ENCODE measurements around the gene ABCC3.

ABCC3 gene

GRCh38 chr17:50684612-50685333 is 50.1 kb downstream of the ABCC3 start:
- DNase-seq (ENCODE audit: low read depth in 2 of 2), result no peak

- DNase-seq (ENCODE audit: low read depth in 2 of 2), result no peak
Measured at GRCh38 chr17:50685334-50685665, 50.6 kb downstream of the ABCC3 start.

- no peak for DNase-seq (ENCODE audit: low read depth in 2 of 2)
Measured at GRCh38 chr17:50685691-50686493, 51.2 kb downstream of the ABCC3 start.

GRCh38 chr17:50686494-50687199 is 52.0 kb downstream of the ABCC3 start:
- DNase-seq (ENCODE audit: low read depth in 2 of 2), result no peak

- DNase-seq (ENCODE audit: low read depth in 2 of 2), result no peak
Measured at GRCh38 chr17:50687200-50688066, 52.8 kb downstream of the ABCC3 start.

- no peak for DNase-seq (ENCODE audit: low read depth in 2 of 2)
Measured at GRCh38 chr17:50688245-50688644, 53.6 kb downstream of the ABCC3 start.

GRCh38 chr17:50689251-50689650 is 54.6 kb downstream of the ABCC3 start:
- DNase-seq (ENCODE audit: low read depth in 2 of 2), result no peak

- DNase-seq (ENCODE audit: low read depth in 2 of 2), result no peak
Measured at GRCh38 chr17:50689956-50690886, 55.5 kb downstream of the ABCC3 start.

GRCh38 chr17:50690887-50691549 is 56.3 kb downstream of the ABCC3 start:
- DNase-seq (ENCODE audit: low read depth in 2 of 2), result no peak

- no peak for DNase-seq (ENCODE audit: low read depth in 2 of 2)
Measured at GRCh38 chr17:50691550-50692447, 57.1 kb downstream of the ABCC3 start.

GRCh38 chr17:50692448-50693035 is 57.9 kb downstream of the ABCC3 start:
- DNase-seq (ENCODE audit: low read depth in 2 of 2), result no peak

- no peak for DNase-seq (ENCODE audit: low read depth in 2 of 2)
Measured at GRCh38 chr17:50693036-50693682, 58.5 kb downstream of the ABCC3 start.

GRCh38 chr17:50696365-50696879 is 61.7 kb downstream of the ABCC3 start:
- no peak for DNase-seq (ENCODE audit: low read depth in 2 of 2)

- no peak for DNase-seq (ENCODE audit: low read depth in 2 of 2)
Measured at GRCh38 chr17:50697062-50697461, 62.4 kb downstream of the ABCC3 start.

- no peak for DNase-seq (ENCODE audit: low read depth in 2 of 2)
Measured at GRCh38 chr17:50697663-50698272, 63.1 kb downstream of the ABCC3 start.

- no peak for DNase-seq (ENCODE audit: low read depth in 2 of 2)
Measured at GRCh38 chr17:50699410-50699809, 64.7 kb downstream of the ABCC3 start.

GRCh38 chr17:50703162-50703561 is 68.5 kb downstream of the ABCC3 start:
- DNase-seq (ENCODE audit: low read depth in 2 of 2), result no peak

Data from stimulated activated CD8-positive, alpha-beta memory T cell treated with anti-CD3 and anti-CD28 coated beads, Interleukin-15, amount 100 ng/mL, for 48 hours (primary cell).